HEK293 (cell line): ENCODE measurements around the gene SNX2.

ENCODE experiments used
- CTCF ChIA-PET: fragments of 350-600 bp; formaldehyde crosslinking; extraction: SDS; loops from one replicate; lab custom pipeline; 2021; ENCODE audit warnings: antibody characterized with exemption; lab: Yijun Ruan, JAX
- POLR2A ChIA-PET: fragments of 300-600 bp; formaldehyde crosslinking; extraction: SDS; loops from one replicate; lab custom pipeline; 2020; ENCODE audit warnings: antibody characterized with exemption, inconsistent platforms; lab: Yijun Ruan, JAX
- H3K27ac ChIP-seq: fragments of 200-500 bp; sonication (Bioruptor generic); 2 replicates; pipeline ENCODE4 v1.5.1; 2014; ENCODE audit warnings: low read depth, low read length, control low read depth, inconsistent platforms; ENCODE audit errors: extremely low read depth
- H3K36me3 ChIP-seq, 2 experiments: fragments of 200-500 bp in 1 of 2; sonication (Bioruptor generic) in 1 of 2; 1 replicate in 1 of 2; 2 replicates in 1 of 2; pipeline ENCODE4 v1.5.1; 2014 to 2017; ENCODE audit warnings: inconsistent platforms in 2 of 2, low read length in 2 of 2; ENCODE audit not compliant: control insufficient read depth in 2 of 2, insufficient read depth in 1 of 2
- H3K4me1 ChIP-seq: fragments of 200-500 bp; sonication (Bioruptor generic); 2 replicates; pipeline ENCODE4 v1.5.1; 2014; ENCODE audit warnings: mild to moderate bottlenecking, low read length, inconsistent platforms; ENCODE audit not compliant: control insufficient read depth, insufficient read depth
- H3K4me3 ChIP-seq: 2 replicates; pipeline ENCODE4 v1.5.1; 2011; ENCODE audit warnings: low read depth, mild to moderate bottlenecking, control low read depth, low read length, moderate library complexity
- H3K9me3 ChIP-seq: fragments of 200-500 bp; sonication (Bioruptor generic); 2 replicates; pipeline ENCODE4 v1.5.1; 2014; ENCODE audit warnings: low read depth, low read length, inconsistent platforms; ENCODE audit not compliant: control insufficient read depth, insufficient read depth
- HOXD13 ChIP-seq: sonication (generic); formaldehyde crosslinking; IDR thresholded peaks from 2 replicates; pipeline ENCODE4 v1.8.0; 2022; ENCODE audit warnings: missing genetic modification reagents, borderline replicate concordance
- KLF16 ChIP-seq: fragments of 450-650 bp; formaldehyde crosslinking; IDR thresholded peaks from 2 replicates; pipeline ENCODE4 v1.5.1; 2017; ENCODE audit warnings: missing biosample characterization, missing genetic modification characterization
- MEIS1 ChIP-seq: sonication (generic); formaldehyde crosslinking; IDR thresholded peaks from 2 replicates; pipeline ENCODE4 v1.8.1; 2022; ENCODE audit warnings: missing genetic modification reagents, mild to moderate bottlenecking, borderline replicate concordance
- PBX3 ChIP-seq: sonication (generic); formaldehyde crosslinking; IDR thresholded peaks from 2 replicates; pipeline ENCODE4 v1.8.1; 2022; ENCODE audit warnings: mild to moderate bottlenecking, moderate library complexity, missing genetic modification reagents
- SCRT2 ChIP-seq: fragments of 450-650 bp; formaldehyde crosslinking; IDR thresholded peaks from 2 replicates; pipeline ENCODE4 v1.5.1; 2016; ENCODE audit warnings: missing biosample characterization, missing genetic modification characterization
- ZBTB1 ChIP-seq: fragments of 450-650 bp; formaldehyde crosslinking; IDR thresholded peaks from 2 replicates; pipeline ENCODE4 v1.5.1; 2016; ENCODE audit warnings: missing biosample characterization, missing genetic modification characterization
- ZBTB44 ChIP-seq: fragments of 450-650 bp; IDR thresholded peaks from 2 replicates; pipeline ENCODE4 v1.5.1; 2018; ENCODE audit warnings: missing biosample characterization, mild to moderate bottlenecking, missing genetic modification characterization
- ZBTB49 ChIP-seq: fragments of 450-650 bp; formaldehyde crosslinking; IDR thresholded peaks from 2 replicates; pipeline ENCODE4 v1.5.1; 2016; ENCODE audit warnings: missing biosample characterization, missing genetic modification characterization, low read depth
- ZNF155 ChIP-seq: fragments of 450-650 bp; formaldehyde crosslinking; IDR thresholded peaks from 2 replicates; pipeline ENCODE4 v1.5.1; 2016; ENCODE audit warnings: missing biosample characterization, missing genetic modification characterization
- ZNF18 ChIP-seq: fragments of 450-650 bp; formaldehyde crosslinking; IDR thresholded peaks from 2 replicates; pipeline ENCODE4 v1.5.1; 2016; ENCODE audit warnings: missing biosample characterization, missing genetic modification characterization
- ZNF211 ChIP-seq: fragments of 450-650 bp; formaldehyde crosslinking; IDR thresholded peaks from 2 replicates; pipeline ENCODE4 v1.5.1; 2016; ENCODE audit warnings: low read depth, missing biosample characterization, missing genetic modification characterization
- ZNF214 ChIP-seq: fragments of 450-650 bp; formaldehyde crosslinking; IDR thresholded peaks from 2 replicates; pipeline ENCODE4 v1.5.1; 2017; ENCODE audit warnings: missing biosample characterization, mild to moderate bottlenecking, missing genetic modification characterization, borderline replicate concordance
- ZNF341 ChIP-seq: fragments of 450-650 bp; formaldehyde crosslinking; IDR thresholded peaks from 2 replicates; pipeline ENCODE4; 2016; ENCODE audit warnings: low read depth, missing biosample characterization, missing genetic modification characterization
- ZNF350 ChIP-seq: fragments of 450-650 bp; formaldehyde crosslinking; IDR thresholded peaks from 2 replicates; pipeline ENCODE4 v1.5.0; 2017; ENCODE audit warnings: missing biosample characterization, mild to moderate bottlenecking, missing genetic modification characterization
- ZNF394 ChIP-seq: fragments of 450-650 bp; formaldehyde crosslinking; IDR thresholded peaks from 2 replicates; pipeline ENCODE4 v1.5.1; 2016; ENCODE audit warnings: missing biosample characterization, missing genetic modification characterization, mild to moderate bottlenecking, moderate library complexity, borderline replicate concordance
- ZNF416 ChIP-seq: fragments of 450-650 bp; formaldehyde crosslinking; IDR thresholded peaks from 2 replicates; pipeline ENCODE4 v1.5.1; 2016; ENCODE audit warnings: missing biosample characterization, missing genetic modification characterization
- ZNF48 ChIP-seq: fragments of 450-650 bp; formaldehyde crosslinking; IDR thresholded peaks from 2 replicates; pipeline ENCODE4 v1.5.1; 2016; ENCODE audit warnings: missing biosample characterization, missing genetic modification characterization
- ZNF521 ChIP-seq: fragments of 450-650 bp; formaldehyde crosslinking; IDR thresholded peaks from 2 replicates; pipeline ENCODE4 v1.5.1; 2017; ENCODE audit warnings: missing biosample characterization, mild to moderate bottlenecking, missing genetic modification characterization
- ZNF561 ChIP-seq: fragments of 450-650 bp; IDR thresholded peaks from 2 replicates; pipeline ENCODE4 v1.5.1; 2018; ENCODE audit warnings: missing biosample characterization, missing genetic modification characterization, borderline replicate concordance
- ZNF596 ChIP-seq: fragments of 450-650 bp; IDR thresholded peaks from 2 replicates; pipeline ENCODE4 v1.5.0; 2018; ENCODE audit warnings: missing biosample characterization, mild to moderate bottlenecking, missing genetic modification characterization, moderate library complexity
- ZNF610 ChIP-seq: fragments of 450-650 bp; formaldehyde crosslinking; IDR thresholded peaks from 2 replicates; pipeline ENCODE4 v1.5.1; 2016; ENCODE audit warnings: missing biosample characterization, missing genetic modification characterization, borderline replicate concordance
- ZNF677 ChIP-seq: fragments of 450-650 bp; IDR thresholded peaks from 2 replicates; pipeline ENCODE4 v1.5.0; 2018; ENCODE audit warnings: missing biosample characterization, mild to moderate bottlenecking, missing genetic modification characterization, moderate library complexity
- ZNF785 ChIP-seq: fragments of 450-650 bp; formaldehyde crosslinking; IDR thresholded peaks from 2 replicates; pipeline ENCODE4 v1.5.1; 2016; ENCODE audit warnings: missing biosample characterization, missing genetic modification characterization
- ZNF791 ChIP-seq: fragments of 450-650 bp; formaldehyde crosslinking; IDR thresholded peaks from 2 replicates; pipeline ENCODE4 v1.5.1; 2016; ENCODE audit warnings: missing biosample characterization, missing genetic modification characterization
- ZSCAN5A ChIP-seq: fragments of 450-650 bp; formaldehyde crosslinking; IDR thresholded peaks from 2 replicates; pipeline ENCODE4 v1.5.1; 2016; ENCODE audit warnings: missing biosample characterization, missing genetic modification characterization
- ZXDB ChIP-seq: fragments of 450-650 bp; formaldehyde crosslinking; IDR thresholded peaks from 2 replicates; pipeline ENCODE4 v1.5.1; 2016; ENCODE audit warnings: missing biosample characterization, missing genetic modification characterization

Gene SNX2

GRCh38 chr5:122755783-122756182, 19.1 kb upstream of the SNX2 start:
- H3K4me1 ChIP-seq: 0 out of 2 replicates have a peak, but pooled peaks cover 4% of the 10 kb centered on the region
- no peaks in the 10 kb centered on the region for H3K36me3 ChIP-seq
- H3K9me3 ChIP-seq: no peaks in the 10 kb centered on the region
- ChIA-PET CTCF (no interaction called here), POLR2A (no interaction called here)
- no peak overlapping the region for H3K4me3 ChIP-seq
- H3K27ac ChIP-seq: no peak overlapping the region
- peak; percentile 55; the same call in 1 of the 2 replicates for TF ChIP-seq ZBTB44 (tag by site-specific recombination)
- no peak for TF ChIP-seq ZNF214 (tag by site-specific recombination)

GRCh38 chr5:122756264-122756911, 18.5 kb upstream of the SNX2 start:
- Histone ChIP-seq H3K4me3 (no peak overlapping the region), H3K36me3 (no peaks in the 10 kb centered on the region), H3K9me3 (no peaks in the 10 kb centered on the region), H3K27ac (no peak overlapping the region), H3K4me1 (0 out of 2 replicates have a peak, but pooled peaks cover 4% of the 10 kb centered on the region)
- ChIA-PET POLR2A (no interaction called here), CTCF (no interaction called here)
- no peak for TF ChIP-seq ZNF350
- no peak for TF ChIP-seq KLF16 (tag by site-specific recombination)
- no peak for TF ChIP-seq ZNF416 (tag by site-specific recombination)
- no peak for TF ChIP-seq ZNF48 (tag by site-specific recombination)
- TF ChIP-seq ZNF18 (tag by site-specific recombination): no peak
- no peak for TF ChIP-seq ZNF341 (tag by site-specific recombination)
- TF ChIP-seq ZXDB (tag by site-specific recombination): no peak
- no peak for TF ChIP-seq ZNF785
- no peak for TF ChIP-seq ZNF561 (tag by site-specific recombination)
- TF ChIP-seq ZNF521 (tag by site-specific recombination): no peak
- TF ChIP-seq ZNF211: no peak
- no peak for TF ChIP-seq ZNF610 (tag by site-specific recombination)
- TF ChIP-seq ZNF596 (tag by site-specific recombination): no peak
- TF ChIP-seq ZNF394 (tag by site-specific recombination): no peak
- no peak for TF ChIP-seq MEIS1 (CRISPR knock-in tag)
- TF ChIP-seq ZNF791 (tag by site-specific recombination): no peak
- TF ChIP-seq HOXD13: no peak
- TF ChIP-seq ZBTB1 (tag by site-specific recombination): no peak

GRCh38 chr5:122757285-122757684, 17.6 kb upstream of the SNX2 start:
- Histone ChIP-seq H3K4me3 (no peak overlapping the region), H3K36me3 (no peaks in the 10 kb centered on the region), H3K9me3 (no peaks in the 10 kb centered on the region), H3K27ac (no peak overlapping the region), H3K4me1 (0 out of 2 replicates have a peak, but pooled peaks cover 4% of the 10 kb centered on the region)
- ChIA-PET POLR2A (no interaction called here), CTCF (no interaction called here)
- TF ChIP-seq PBX3 (CRISPR knock-in tag) (no peak), ZNF677 (tag by site-specific recombination) (no peak), ZSCAN5A (tag by site-specific recombination) (no peak), ZNF155 (tag by site-specific recombination) (no peak), ZBTB49 (tag by site-specific recombination) (no peak), SCRT2 (tag by site-specific recombination) (no peak)
